Fibroblast of skin of right quadriceps (primary cell): ENCODE results near the gene CLEC17A.

ENCODE experiments used
- DNase-seq: peaks from one replicate; pipeline ENCODE4 v3.0.0-alpha.2; 2013

CLEC17A gene

DNA sequence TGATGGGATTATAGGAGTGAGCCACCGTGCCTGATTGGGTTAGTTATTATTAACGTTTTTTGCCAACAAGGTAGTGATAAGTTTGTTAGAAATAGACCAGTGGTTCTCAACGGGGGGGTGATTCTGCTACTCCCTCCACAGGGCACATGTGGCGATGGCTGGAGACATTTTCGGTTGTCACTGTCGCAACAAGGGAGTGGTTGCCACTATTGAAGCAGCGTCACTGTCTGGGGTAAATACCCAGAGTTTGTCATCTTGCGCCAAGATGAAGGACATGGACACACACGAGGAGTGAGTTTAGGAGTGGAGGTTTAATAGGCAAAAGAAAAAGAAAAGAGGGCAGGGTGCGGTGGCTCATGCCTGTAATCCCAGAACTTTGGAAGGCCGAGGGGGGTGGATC is 72.8 kb downstream of the CLEC17A start:
- no peak for DNase-seq

- DNase-seq, result no peak
These were observed 77.1 kb downstream of the CLEC17A start for GRCh38 chr19:14659874-14660489.

DNA sequence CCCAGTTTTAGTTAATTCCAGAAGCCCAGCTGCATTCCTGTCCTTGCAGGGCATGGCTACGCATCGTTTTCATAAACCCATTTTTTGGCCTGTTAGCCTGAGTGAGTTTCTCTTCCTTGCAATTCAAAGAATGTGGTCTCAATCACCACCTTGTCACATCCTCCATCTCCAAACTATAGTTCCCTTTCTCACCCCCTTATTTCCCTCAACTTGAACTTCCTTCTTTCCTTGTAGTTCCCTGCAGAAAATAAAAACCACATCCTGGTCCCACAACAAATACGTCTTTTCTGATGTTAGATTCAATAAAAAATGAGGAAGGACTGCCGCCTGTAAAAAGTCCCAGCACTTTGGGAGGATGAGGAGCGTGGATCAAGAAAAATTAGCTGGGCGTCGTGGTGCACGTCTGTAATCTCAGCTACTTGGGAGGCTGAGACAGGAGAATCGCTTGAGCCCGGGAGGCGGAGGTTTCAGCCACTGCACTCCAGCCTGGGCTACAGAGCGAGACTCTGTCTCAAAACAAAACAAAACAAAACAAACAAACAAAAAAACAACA is 78.6 kb downstream of the CLEC17A start:
- DNase-seq, result no peak
